ENCODE data around the gene GLRA1.
A peak's percentile ranks its signal among the peaks of the same experiment; 100 is the strongest.
"Not testable (repeated sequence)": the region's sequence is repeated elsewhere in the genome, so short reads cannot be mapped to it uniquely, and the experiment has no call there.

GLRA1 gene

DNA sequence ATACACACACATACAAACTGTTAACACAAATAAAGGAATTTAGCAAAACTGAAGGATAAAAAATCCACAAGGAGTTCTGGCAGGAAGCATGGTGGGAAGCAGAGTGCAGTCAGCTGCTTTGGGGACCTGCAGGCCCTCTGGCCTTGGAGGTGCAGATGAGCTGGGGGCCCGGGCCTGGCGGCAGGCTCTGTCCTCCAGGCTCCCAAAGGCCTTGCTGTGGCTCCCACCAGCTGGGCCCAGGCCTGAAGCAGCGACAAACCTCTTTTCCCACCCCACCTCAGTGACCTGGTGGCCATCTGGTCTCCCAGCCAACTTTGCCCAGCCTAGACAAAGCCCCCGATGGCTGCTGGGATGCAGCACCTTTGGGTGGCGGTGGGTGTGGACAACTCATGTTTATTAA, 67.8 kb downstream of the GLRA1 start:
- TF ChIP-seq POLR2A (IDR thresholded peaks at IDR 0.05; ENCODE audit: low read depth, low read length): no peak
- DNase-seq (ENCODE audit: insufficient read length, low spot score) (no peak), FAIRE-seq (no peak)

DNA sequence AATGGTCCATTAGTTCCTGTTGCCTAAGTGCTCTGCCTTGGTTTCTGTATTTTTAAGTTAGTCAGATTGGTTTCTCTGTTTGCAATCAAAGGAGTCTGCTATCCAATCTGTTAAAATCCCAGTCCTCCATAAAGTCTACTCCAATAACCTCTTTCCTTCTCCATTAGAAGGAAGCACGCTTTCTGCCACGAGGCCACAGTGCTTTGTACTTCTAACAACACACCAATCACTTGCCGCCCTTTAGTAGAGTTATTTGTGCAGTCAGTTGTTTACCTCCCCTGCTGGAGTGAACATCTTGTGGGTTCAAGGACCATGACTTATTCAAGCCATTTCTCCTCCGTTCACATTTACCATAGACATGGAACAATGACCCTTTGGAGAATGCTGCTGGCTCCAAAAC, 69.0 kb downstream of the GLRA1 start:
- no peak for FAIRE-seq
- TF ChIP-seq POLR2A (IDR thresholded peaks at IDR 0.05; ENCODE audit: low read depth, low read length): no peak
- DNase-seq (ENCODE audit: insufficient read length, low spot score): no peak

DNA sequence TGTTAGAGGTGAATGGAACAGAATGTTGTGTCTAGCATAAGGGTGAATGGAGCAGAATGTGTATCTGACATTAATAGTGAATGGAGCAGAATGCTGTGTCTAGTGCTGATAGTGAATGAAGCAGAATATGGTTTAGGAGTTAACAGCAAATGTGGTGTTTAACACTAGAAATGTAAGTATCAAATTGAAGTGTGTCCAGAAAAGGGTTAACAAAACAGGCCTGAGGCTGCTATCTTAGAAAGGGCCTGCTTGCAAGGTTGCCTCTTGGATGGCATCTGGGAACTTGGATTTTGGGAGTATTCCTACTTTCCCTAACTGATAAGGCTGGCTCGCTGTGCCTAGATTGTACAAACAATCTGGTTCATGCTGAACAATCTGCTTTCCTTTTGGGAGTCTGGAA, 76.8 kb downstream of the GLRA1 start:
- DNase-seq (ENCODE audit: insufficient read length, low spot score): no peak
- FAIRE-seq: no peak
- no peak for TF ChIP-seq POLR2A (IDR thresholded peaks at IDR 0.05; ENCODE audit: low read depth, low read length)

DNA sequence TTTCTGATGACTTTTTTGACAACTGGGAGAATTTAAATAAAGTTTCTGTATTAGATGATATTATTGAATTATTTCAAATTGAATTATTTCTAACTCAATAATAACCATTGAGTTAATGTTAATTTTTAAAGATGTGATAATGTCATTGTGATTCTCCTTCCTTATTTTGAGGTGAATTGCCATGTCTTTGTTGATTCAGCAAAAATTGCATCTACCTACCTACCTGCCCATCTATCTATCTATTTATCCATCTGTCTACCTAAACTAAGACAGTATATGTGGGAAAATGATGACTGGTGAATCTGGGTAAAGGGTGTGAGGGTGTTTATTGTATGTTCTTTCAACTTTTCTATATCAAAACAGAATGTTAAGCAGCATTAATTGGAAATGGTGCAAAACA, 77.9 kb downstream of the GLRA1 start:
- no peak for TF ChIP-seq POLR2A (IDR thresholded peaks at IDR 0.05; ENCODE audit: low read depth, low read length)
- DNase-seq (ENCODE audit: insufficient read length, low spot score): no peak
- no peak for FAIRE-seq

GRCh38 chr5:151832843-151833242, 91.8 kb downstream of the GLRA1 start:
- FAIRE-seq; DNase-seq (ENCODE audit: insufficient read length, low spot score): not testable (repeated sequence)

DNA sequence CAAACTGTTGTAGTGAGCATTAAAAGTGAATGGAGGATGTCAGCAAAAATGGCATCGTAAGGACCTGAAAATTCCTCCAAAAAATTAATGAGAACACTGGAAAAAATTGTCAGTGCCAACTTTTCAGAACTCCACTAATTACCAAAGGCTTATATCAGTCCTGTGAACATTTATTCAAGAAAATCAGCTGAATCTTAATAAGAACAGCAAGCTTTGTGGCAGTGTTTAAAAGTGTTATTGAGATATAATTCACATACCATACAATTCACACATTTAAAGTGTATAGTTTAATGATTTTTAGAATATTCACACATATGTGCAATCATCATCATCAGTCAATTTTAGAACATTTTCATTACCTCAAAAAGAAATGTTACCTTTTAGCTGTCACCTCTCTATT, 95.3 kb downstream of the GLRA1 start:
- no peak for DNase-seq (ENCODE audit: insufficient read length, low spot score)
- TF ChIP-seq POLR2A (IDR thresholded peaks at IDR 0.05; ENCODE audit: low read depth, low read length): no peak
- FAIRE-seq: no peak

DNA sequence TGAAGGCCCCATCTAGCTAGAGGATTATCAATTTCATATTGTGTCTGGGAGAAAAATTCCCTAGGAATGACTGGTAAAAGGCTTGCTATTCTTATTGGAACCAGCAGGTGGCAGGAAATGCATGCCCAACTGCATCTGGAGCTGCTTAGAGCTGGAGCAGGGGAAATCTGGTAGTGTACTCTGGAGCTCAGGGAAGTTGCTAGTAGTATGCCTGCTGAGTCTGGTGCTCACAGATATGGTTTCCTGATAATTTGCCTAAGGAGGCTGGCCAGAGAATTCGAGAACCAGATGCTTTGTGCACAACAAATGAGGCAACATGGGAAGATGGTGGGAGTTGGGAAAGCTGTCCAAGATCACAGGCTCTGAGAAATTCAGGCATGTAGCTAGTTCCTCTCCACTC, 99.2 kb downstream of the GLRA1 start:
- DNase-seq (ENCODE audit: insufficient read length, low spot score): peak; percentile 26
- peak; percentile 41 for FAIRE-seq
- no peak for TF ChIP-seq POLR2A (IDR thresholded peaks at IDR 0.05; ENCODE audit: low read depth, low read length)

- no peak for DNase-seq (ENCODE audit: insufficient read length, low spot score)
- TF ChIP-seq POLR2A (IDR thresholded peaks at IDR 0.05; ENCODE audit: low read depth, low read length): no peak
- no peak for FAIRE-seq
Measured at GRCh38 chr5:151822141-151822540, 102.5 kb downstream of the GLRA1 start.

GRCh38 chr5:151820903-151821302, 103.7 kb downstream of the GLRA1 start:
- FAIRE-seq (no peak), DNase-seq (ENCODE audit: insufficient read length, low spot score) (no peak)
- no peak for TF ChIP-seq POLR2A (IDR thresholded peaks at IDR 0.05; ENCODE audit: low read depth, low read length)

DNA sequence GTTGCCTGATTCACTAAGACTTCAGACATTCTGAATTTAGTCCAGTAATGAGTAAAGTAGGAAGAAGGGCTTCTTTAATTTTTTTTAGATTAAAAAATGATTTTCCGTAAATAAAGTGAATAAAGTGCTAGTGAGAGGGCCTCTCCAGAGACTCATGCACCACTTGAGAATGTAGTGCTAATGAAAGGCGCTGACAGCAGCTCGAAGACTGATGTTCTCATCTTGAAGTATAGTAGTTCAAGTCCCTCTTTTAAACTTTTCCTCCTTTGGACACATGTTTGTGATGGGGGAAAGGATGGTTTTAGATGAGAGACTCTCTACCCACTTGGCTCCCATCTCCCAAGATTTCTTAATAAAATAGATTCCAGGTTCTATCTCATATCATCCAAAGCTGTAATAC, 104.4 kb downstream of the GLRA1 start:
- no peak for TF ChIP-seq POLR2A (IDR thresholded peaks at IDR 0.05; ENCODE audit: low read depth, low read length)
- DNase-seq (ENCODE audit: insufficient read length, low spot score) (no peak), FAIRE-seq (no peak)

- TF ChIP-seq POLR2A (IDR thresholded peaks at IDR 0.05; ENCODE audit: low read depth, low read length): no peak
- FAIRE-seq: no peak
Measured at GRCh38 chr5:151819830-151820229, 104.8 kb downstream of the GLRA1 start.

GRCh38 chr5:151815051-151815450, 109.6 kb downstream of the GLRA1 start:
- FAIRE-seq: no peak
- no peak for DNase-seq (ENCODE audit: insufficient read length, low spot score)
- TF ChIP-seq POLR2A (IDR thresholded peaks at IDR 0.05; ENCODE audit: low read depth, low read length): no peak

More at GRCh38 chr5:151819830-151820229, 104.8 kb downstream of the GLRA1 start:
- DNase-seq (ENCODE audit: insufficient read length, low spot score): no peak

DNA sequence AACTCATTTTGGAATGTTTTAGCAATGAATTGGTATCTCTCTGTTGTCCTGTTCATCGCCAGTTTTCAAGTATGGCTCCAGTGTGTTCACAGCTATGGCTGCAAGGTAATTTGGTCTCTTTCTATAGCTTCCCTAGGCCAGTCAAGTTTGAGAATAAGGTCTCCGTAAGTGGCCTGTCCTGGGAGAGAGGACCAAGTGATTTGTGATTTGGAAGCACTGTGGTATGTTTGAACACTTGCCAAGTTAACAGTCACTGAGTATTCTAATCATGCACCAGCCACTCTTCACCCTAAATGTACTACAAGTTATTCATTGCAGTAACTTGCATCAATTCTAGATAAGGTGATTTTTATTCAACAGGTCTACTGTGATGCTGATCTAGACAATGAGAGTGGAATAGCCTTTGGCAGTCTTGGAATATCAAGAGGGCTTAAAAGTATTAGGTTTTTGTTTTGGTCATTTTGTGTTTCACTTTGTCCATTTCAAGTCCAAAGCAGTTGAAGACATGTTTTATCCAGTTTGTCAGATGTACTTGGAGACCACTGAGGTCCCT, 111.8 kb downstream of the GLRA1 start:
- no peak for TF ChIP-seq POLR2A (IDR thresholded peaks at IDR 0.05; ENCODE audit: low read depth, low read length)
- DNase-seq (ENCODE audit: insufficient read length, low spot score) (no peak), FAIRE-seq (peak; percentile 30)

DNA sequence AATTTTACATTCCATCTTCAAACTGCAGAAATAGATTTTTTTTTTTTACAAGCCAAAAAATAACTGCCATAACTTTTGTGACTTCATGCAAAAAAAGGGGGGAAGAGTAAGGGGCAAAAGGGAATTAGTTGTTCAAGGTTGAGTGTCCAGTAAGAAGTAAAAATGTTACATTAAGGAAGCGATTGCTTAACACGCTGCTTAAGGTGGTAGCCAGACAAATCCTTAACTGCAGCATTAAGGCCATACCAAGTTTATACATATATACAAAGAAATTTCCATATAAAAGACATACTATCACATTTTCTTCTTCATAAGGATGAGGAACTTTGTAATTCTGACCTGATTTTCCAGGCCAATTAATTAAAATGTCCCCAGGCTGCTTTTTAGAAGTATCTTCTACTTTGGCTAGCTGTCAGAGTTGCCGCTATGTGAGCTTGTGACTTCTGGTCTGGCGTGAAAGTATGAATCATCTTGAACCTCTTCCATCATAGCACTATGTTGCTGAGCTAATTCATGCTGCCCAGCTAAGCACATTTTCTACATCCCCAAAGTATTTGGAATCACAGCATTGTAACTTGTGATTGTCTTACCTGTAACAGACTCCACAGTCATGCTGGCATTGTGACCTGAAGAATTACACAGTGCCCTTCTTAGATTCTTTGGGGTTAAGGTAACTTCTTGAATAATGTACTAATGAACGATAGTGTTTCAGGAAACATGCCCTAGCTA, 112.9 kb downstream of the GLRA1 start:
- FAIRE-seq (peak; percentile 60), DNase-seq (ENCODE audit: insufficient read length, low spot score) (no peak)
- no peak for TF ChIP-seq POLR2A (IDR thresholded peaks at IDR 0.05; ENCODE audit: low read depth, low read length)

GRCh38 chr5:151810897-151811296, 113.8 kb downstream of the GLRA1 start:
- DNase-seq (ENCODE audit: insufficient read length, low spot score) (no peak), FAIRE-seq (peak; percentile 33)
- TF ChIP-seq POLR2A (IDR thresholded peaks at IDR 0.05; ENCODE audit: low read depth, low read length): no peak
